GM11168 (cell line): ENCODE measurements around the gene TCL1B.
"Not testable (repeated sequence)": the region's sequence is repeated elsewhere in the genome, so short reads cannot be mapped to it uniquely, and the experiment has no call there.

Experiments
- in situ Hi-C: fragments of 300-500 bp; cut with MboI; formaldehyde crosslinking; loops from one replicate; pipeline ENCODE4 v1.12.0; 2022; ENCODE audit warnings: low sequenced_read_pairs; ENCODE audit not compliant: unreplicated experiment

Gene TCL1B

GRCh38 chr14:95665530-95665929 is 20.7 kb upstream of the TCL1B start:
- in situ Hi-C loops, result not testable (repeated sequence)

GRCh38 chr14:95666450-95666849 is 19.8 kb upstream of the TCL1B start:
- in situ Hi-C loops, result no loop called here

- in situ Hi-C loops, result no loop called here
Measured at GRCh38 chr14:95667249-95667693, 19.0 kb upstream of the TCL1B start.

DNA sequence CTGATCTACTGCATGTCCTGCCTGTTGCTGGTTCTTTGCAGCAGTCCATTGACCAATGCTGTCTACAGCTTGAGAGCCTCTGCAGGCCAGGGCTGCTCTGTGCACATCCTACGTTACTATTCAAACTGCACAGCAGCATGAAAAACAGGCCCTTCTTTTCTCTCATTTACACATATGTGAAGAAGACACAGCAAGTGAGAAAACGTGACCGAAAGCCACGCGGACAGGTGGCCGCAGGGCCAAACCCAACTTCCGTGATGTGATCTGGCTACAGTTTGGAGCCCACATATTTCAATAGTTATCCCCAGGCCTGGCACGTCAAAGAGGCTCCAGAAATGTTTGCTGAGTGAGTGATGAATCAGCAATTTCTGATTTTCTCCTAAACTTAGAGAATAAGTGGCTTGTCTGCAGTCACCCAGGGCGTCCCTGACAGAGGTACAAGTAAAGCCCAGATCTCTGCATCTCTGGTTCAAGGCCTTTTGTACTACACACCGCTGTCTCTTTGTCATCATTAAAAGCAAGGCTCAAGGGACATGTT is 17.9 kb upstream of the TCL1B start:
- in situ Hi-C loops, result no loop called here

- in situ Hi-C loops, result no loop called here
Measured at GRCh38 chr14:95674613-95675012, 11.6 kb upstream of the TCL1B start.

DNA sequence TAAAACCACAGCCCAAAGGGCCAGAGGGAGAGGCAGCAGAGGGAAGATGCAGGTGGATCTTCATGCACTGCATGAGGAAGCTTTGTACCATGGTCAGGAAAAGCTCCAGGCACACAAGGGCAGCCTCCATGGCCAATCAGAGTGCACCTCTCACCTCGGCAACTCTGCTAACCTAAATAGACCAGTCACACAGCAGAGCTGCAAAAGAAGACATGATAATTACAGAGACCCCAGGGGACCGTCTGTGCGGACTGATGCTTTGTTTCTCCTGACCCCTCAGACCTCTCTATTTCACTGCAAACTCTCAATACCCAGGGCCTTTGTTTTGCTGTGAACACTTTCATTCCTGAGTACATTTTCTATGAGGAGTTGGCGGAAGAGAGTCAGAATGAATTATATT is 10.7 kb upstream of the TCL1B start:
- in situ Hi-C loops, result no loop called here

DNA sequence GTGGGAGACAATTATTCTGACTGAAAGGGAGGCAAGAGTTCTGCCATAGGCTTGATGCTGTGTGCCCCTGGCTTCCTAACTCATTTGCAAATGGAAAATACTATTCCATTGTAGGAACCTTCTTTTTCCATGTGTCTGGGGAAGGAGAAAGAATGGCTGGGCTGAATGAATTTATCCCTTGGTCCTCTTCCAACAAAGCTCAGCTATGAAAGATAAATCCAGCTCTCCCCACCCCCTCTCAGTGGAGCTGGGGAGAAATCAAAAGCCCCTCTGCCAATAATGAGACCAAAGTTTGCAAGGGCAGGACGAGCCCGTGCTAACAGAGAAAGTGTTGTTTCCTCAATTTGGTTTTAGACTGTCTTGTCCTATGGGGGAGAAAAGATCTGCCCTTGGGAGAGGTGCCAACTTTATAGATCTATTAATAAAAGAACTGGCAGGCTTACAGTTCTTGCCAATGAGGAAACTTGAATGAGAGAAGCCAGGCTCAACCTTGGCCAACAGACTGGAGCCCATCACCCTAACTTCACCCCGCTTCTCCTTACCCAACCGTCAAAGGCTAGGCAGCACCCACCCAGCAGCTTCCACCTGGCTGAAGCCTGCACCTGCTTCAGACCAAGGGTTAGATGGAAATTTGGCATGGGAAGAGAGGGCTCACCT is 8.9 kb upstream of the TCL1B start:
- in situ Hi-C loops, result no loop called here

- in situ Hi-C loops, result no loop called here
Measured at GRCh38 chr14:95679148-95679815, 6.9 kb upstream of the TCL1B start.

DNA sequence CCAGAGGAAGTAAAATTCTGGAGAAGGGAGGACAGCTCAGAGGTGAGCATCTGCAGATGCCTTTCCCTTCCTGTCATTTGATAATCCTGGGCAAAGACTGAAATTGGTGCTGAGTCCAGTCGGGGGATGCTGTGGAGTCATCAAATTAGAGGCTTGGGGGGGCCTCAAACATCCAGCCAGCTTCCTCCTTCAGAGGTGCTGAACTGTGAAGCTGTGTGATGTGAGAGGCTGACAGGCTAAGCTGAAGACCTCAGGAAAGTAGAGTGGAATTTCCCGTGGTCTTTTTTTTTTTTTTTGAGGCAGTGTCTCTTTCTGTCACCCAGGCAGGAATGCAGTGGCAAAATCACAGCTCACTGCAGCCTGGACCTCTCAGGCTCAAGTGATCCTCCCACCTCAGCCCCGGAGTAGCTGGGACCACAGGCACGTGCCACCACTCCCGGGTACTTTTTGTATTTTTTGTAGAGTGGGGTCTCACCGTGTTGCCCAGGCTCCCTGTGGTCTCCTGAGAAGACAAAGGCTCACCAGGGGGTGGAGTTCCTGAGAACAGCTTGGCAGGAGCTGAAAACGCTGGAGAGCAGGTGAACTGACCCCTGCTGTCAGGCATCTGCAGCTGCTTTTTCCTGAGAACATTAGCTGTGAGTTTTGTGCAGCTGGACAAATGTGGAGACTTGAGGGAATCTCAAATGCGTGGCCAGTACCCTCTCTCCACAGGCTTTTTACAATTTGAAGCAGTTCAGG is 6.1 kb upstream of the TCL1B start:
- in situ Hi-C loops, result no loop called here

DNA sequence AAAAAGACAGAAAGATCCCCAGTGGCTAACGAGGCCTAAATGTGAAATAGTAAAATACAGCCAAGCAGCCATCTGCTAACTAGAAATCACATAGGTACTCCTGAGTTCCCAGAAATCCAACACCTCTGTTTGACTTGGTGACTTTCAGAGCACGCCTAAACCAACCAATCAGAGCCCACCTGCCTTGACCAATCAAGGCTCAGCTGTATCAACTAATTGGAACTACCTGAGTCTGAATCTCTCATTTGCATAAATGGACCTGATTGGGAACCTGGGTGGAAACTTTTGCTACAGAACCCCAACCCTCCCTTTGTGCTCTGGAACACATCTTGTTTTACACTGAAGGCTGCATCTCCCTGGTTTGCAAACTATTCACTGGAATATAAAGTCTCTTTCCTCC is 5.1 kb upstream of the TCL1B start:
- in situ Hi-C loops, result no loop called here

- in situ Hi-C loops, result no loop called here
Measured at GRCh38 chr14:95683793-95684192, 2.4 kb upstream of the TCL1B start.

- in situ Hi-C loops, result loop anchor here (5.0 kb wide), 1 partner anchor 80 kb away; no protein-coding TSS in a partner anchor
Measured at GRCh38 chr14:95686935-95687334, 709 bp downstream of the TCL1B start.

DNA sequence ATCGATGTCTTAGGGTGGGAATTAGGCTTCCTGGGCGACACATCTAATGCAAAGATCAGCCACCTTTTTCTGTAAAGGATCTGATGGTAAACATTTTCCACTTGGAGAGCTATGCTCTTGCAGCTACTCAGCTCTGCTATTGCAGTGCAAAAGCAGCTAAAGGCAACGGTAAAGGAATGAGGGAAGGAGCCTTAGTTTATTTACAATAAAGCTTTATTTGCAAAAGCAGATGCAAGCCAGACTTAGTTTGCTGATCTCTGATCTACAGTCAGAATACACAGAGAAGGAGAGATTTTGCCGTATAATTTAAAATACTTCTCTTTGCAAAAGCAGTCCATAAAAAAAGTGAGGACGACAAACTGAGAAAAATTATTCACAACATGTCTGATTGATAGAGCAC is 3.2 kb downstream of the TCL1B start:
- in situ Hi-C loops, result loop anchor here (5.0 kb wide), 1 partner anchor 82 kb away; no protein-coding TSS in a partner anchor

DNA sequence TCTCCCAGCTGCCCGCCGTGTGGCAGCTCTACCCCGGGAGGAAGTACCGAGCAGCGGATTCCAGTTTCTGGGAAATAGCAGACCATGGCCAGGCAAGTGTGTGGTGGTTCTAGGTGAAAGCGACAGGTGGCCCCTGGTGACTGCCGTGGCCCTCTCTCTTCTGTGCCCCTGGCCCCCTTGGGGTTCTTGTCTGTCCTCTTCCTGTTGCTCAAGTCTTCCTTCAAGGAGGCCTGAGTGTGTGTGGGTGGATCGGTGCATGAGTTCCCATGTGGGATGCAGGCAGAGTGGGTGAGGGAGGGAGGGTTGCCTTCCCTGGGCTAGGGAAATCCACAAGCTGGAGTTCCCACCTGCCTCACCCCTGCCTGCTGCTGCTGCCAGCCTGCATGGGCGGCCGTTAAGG is 4.6 kb downstream of the TCL1B start:
- in situ Hi-C loops, result no loop called here

DNA sequence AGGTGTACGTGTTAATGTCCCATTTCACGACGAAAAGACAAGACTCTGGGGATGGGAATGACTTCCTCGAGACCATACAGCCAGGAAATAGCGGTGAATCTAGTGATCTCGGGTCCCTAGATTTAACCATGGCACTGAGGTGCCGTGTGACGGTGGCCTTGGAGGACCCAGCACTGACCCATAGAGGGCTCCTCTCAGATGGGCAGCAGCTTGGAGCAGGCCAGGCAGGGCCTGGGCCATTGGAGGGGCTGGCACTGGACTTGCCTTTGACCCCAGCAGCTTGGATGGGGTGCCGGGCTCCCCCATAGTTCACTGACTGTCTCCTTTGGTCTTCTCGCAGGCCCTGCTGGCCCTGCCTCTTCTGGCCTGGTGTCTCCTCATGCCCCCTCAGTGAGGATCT is 5.4 kb downstream of the TCL1B start:
- in situ Hi-C loops, result no loop called here

DNA sequence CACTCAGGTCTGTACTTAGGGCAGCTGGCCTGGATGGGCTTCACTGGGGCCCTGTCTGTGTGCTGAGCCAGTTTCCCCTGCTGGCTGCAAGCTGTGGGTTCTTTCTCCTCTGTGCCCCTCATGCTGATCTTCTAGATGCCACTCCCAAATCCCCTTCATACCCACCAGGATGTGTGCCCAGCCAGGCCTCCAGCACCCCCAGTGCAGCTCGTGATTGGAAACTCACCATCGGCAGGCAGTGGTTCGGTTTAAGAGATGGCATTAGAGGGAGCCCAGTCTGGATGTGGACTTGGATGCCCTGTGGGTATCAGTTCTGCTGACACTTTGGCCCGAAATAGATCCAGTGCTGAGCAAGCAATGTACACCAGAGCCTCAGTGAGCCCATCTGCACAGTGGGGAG is 5.9 kb downstream of the TCL1B start:
- in situ Hi-C loops, result no loop called here

DNA sequence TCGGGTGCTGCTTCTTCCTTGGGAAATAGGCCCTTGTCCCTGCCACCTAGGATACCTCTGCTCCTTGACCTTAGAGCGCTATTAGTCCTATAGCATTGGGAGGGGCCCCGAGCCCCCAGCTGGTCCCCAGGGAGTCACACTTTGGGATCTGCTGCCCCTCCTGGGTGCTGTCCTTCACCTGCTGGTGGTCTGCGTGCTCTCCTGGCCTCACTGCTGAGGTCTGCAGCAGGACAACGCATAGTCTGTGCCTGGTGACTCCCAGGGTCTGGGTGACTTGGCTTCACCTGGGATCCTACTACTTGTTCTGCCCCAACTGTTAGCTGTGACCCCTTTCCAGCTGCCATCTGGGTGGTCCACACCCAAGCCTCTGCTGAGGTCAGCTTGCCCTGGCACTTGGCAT is 8.8 kb downstream of the TCL1B start:
- in situ Hi-C loops, result no loop called here

DNA sequence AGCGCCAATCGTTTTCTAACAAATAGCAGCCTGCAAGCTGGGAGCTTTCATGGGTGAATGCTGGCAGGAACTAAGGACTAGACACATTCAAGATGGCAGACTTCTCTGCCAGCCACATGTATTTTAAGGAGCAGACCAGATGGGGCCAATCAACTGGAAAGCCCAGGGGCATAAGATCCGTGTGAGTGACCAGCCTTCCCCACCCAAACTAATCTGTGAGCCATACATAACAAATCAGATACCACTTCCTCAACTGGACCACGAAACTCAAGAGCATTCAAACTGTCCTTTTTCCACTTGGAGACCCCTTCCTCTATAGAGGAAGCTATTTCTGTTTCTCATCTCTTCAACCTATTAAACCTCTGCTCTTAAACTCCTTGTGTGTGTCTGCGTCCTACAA is 9.7 kb downstream of the TCL1B start:
- in situ Hi-C loops, result no loop called here

GRCh38 chr14:95696741-95697140 is 10.5 kb downstream of the TCL1B start:
- in situ Hi-C loops, result no loop called here

GRCh38 chr14:95697764-95698163 is 11.5 kb downstream of the TCL1B start:
- in situ Hi-C loops, result no loop called here

GRCh38 chr14:95698287-95698686 is 12.1 kb downstream of the TCL1B start:
- in situ Hi-C loops, result no loop called here
